ENCODE data around the gene ZNF213. TPM values are rescaled to one million over a fixed set of nuclear protein-coding genes. Genes with fewer than 3 reads are reported as not detected.

ZNF213 gene
- total and polyA plus RNA-seq, 4 donors, result 7.8 to 13.1 (median 11.5) TPM

DNA sequence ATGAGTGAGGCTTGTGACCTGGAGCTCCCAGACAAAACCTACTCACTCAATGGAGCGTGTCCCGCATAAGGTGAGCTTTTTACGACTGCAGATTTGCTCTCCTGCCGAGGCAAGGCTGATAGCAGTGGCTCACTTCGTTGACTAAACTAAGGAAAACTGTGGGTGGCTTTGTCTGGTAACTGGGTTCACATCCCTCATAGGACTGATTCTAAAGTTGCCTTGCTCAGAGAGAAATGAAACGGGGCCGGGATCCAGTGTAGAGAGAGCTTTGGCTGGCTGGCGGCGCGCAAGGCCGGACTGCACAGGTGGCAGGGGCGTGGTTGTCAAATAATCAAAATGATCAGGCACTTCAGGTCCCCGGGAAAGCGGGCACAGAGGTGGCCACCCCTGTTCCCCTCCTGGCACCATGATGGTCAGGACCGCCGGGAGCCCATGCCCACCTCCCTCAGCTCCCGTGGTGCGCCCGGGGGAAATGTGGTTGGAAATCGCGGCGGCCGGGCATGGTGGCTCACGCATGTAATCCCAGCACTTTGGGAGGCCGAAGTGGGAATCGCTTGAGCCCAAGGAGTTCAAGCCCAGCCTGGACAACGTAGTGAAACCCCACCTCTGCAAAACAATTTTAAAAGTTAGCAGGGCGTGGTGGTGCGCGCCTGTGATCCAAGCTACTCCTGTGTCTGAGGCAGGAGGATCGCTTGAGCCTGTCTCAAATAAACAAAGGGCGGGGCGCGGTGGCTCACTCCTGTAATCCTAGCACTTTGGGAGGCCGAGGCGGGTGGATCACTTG, 26.6 kb downstream of the ZNF213 start:
- TF ChIP-seq, protein P1, sequence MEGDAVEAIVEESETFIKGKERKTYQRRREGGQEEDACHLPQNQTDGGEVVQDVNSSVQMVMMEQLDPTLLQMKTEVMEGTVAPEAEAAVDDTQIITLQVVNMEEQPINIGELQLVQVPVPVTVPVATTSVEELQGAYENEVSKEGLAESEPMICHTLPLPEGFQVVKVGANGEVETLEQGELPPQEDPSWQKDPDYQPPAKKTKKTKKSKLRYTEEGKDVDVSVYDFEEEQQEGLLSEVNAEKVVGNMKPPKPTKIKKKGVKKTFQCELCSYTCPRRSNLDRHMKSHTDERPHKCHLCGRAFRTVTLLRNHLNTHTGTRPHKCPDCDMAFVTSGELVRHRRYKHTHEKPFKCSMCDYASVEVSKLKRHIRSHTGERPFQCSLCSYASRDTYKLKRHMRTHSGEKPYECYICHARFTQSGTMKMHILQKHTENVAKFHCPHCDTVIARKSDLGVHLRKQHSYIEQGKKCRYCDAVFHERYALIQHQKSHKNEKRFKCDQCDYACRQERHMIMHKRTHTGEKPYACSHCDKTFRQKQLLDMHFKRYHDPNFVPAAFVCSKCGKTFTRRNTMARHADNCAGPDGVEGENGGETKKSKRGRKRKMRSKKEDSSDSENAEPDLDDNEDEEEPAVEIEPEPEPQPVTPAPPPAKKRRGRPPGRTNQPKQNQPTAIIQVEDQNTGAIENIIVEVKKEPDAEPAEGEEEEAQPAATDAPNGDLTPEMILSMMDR (IDR thresholded peaks at IDR 0.05; ENCODE audit: control extremely low read depth, extremely low read depth), result no peak
- H3K4me3 ChIP-seq, result no peak overlapping the region
- peaks cover 0 to 14% (median 8%) of the 10 kb centered on the region in 5 donors for H3K4me1 ChIP-seq (ENCODE audit: control insufficient read depth in 5 of 5, insufficient read depth in 5 of 5, low read length in 5 of 5)
- no peak overlapping the region for H3K9ac ChIP-seq (ENCODE audit: insufficient read depth in 1 of 2, low read length in 2 of 2)
- H3K36me3 ChIP-seq (ENCODE audit: control insufficient read depth in 4 of 4, insufficient read depth in 4 of 4, low read length in 4 of 4), result no peaks in the 10 kb centered on the region
- WGBS, 2 donors, result 87 to 92% methylated on average over 36 of the region's 36 CpGs
- DNase-seq (no peak), ATAC-seq (ENCODE audit: insufficient read depth, low FRiP score) (no peak)
- peaks cover 0 to 2% (median 0%) of the 10 kb centered on the region in 4 donors for H3K9me3 ChIP-seq (ENCODE audit: control insufficient read depth in 4 of 4, insufficient read depth in 3 of 4, low read length in 3 of 4)
- H3K27ac ChIP-seq (ENCODE audit: low read depth in 1 of 2, low read length in 1 of 2), result no peak overlapping the region
- peaks cover 0 to 28% (median 20%) of the 10 kb centered on the region in 3 donors for H3K27me3 ChIP-seq (ENCODE audit: control insufficient read depth in 3 of 3, insufficient read depth in 3 of 3, low read length in 2 of 3)

DNA sequence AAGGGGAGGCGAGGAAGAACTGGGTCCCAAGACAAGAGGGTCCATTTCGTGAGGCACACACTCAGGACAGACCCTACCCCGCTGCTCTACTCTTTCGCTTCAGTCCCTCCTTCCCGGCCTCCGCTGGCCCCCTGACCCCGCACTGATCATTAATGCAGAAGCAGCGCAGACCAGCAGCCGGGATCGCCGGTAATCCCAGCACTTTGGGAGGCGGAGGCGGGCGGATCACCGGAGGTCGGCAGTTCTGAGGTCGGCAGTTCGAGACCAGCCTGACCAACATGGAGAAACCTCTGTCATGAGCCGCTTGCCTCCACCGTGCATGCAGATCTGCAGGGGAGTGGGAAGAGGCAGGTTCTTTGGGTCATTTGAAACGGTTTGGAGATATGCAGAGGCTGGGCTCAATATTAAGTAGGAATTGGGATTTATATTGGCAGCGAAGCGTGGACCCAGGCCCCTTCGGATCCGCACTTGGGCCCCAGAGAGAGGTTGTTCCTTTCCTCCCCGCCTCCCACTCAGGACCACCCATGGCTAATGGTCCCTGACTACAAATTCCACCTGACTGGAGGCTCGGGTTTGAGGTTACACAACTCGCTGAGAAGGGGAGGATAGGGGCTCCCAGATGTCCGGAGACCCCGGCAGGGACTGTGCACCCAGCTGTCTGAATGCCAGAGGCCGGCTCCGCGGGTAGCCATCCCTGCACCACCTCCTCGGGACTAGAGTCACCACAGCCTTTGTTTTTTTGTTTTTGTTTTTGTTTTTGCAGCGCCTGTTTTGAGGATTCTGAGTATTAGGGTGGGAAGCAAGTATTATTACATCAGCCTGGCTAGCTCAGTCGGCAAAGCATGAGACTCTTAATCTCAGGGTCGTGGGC, 29.5 kb downstream of the ZNF213 start:
- DNase-seq (no peak), ATAC-seq (ENCODE audit: insufficient read depth, low FRiP score) (no peak)
- Histone ChIP-seq H3K4me3 (no peak overlapping the region), H3K9me3 (ENCODE audit: control insufficient read depth in 4 of 4, insufficient read depth in 3 of 4, low read length in 3 of 4) (no peaks in the 10 kb centered on the region), H3K4me1 (ENCODE audit: control insufficient read depth in 5 of 5, insufficient read depth in 5 of 5, low read length in 5 of 5) (peaks cover 0 to 7% (median 0%) of the 10 kb centered on the region in 5 donors), H3K36me3 (ENCODE audit: control insufficient read depth in 4 of 4, insufficient read depth in 4 of 4, low read length in 4 of 4) (no peaks in the 10 kb centered on the region), H3K9ac (ENCODE audit: insufficient read depth in 1 of 2, low read length in 2 of 2) (no peak overlapping the region), H3K27me3 (ENCODE audit: control insufficient read depth in 3 of 3, insufficient read depth in 3 of 3, low read length in 2 of 3) (peaks cover 0 to 47% (median 39%) of the 10 kb centered on the region in 3 donors), H3K27ac (ENCODE audit: low read depth in 1 of 2, low read length in 1 of 2) (no peak overlapping the region)
- 87 to 88% methylated on average over 37 of the region's 37 CpGs for WGBS, 2 donors
- TF ChIP-seq, protein P1 (IDR thresholded peaks at IDR 0.05; ENCODE audit: control extremely low read depth, extremely low read depth), result no peak

DNA sequence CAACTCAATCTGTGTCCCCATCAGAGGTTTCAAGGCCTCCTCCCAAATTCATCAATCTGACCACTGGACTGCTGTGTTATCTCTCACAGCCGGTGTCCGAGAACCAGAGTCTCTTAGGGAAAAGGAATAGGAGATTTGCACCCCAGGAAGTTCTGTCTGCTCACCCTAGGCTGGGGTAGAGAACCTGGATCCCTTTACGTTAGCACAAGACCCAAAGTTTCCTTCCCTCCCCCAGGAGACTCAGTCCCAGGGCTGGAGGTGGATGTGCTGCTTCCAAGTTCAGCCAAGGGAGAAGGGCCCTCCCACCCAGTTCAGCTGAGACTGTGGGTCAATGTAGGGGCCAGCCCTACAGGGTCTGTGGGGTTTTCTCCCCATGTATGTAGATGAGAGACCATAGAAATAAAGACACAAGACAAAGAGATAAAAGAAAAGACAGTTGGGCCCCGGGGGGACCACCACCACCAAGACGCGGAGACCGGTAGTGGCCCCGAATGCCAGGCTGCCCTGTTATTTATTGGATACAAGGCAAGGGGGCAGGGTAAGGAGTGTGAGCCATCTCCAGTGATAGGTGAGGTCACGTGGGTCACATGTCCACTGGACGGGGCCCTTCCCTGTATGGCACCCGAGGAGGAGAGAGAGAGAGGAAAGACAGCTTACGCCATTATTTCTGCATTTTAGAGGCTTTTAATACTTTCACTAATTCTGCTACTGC, 30.4 kb downstream of the ZNF213 start:
- 89 to 90% methylated on average over 12 of the region's 12 CpGs for WGBS, 2 donors
- ATAC-seq (ENCODE audit: insufficient read depth, low FRiP score) (no peak), DNase-seq (no peak)
- H3K36me3 ChIP-seq (ENCODE audit: control insufficient read depth in 4 of 4, insufficient read depth in 4 of 4, low read length in 4 of 4), result no peaks in the 10 kb centered on the region
- H3K4me3 ChIP-seq, result no peak overlapping the region
- TF ChIP-seq, protein P1 (IDR thresholded peaks at IDR 0.05; ENCODE audit: control extremely low read depth, extremely low read depth), result no peak
- H3K4me1 ChIP-seq (ENCODE audit: control insufficient read depth in 5 of 5, insufficient read depth in 5 of 5, low read length in 5 of 5), result no peaks in the 10 kb centered on the region
- H3K9ac ChIP-seq (ENCODE audit: insufficient read depth in 1 of 2, low read length in 2 of 2), result no peak overlapping the region
- peaks cover 0 to 48% (median 42%) of the 10 kb centered on the region in 3 donors for H3K27me3 ChIP-seq (ENCODE audit: control insufficient read depth in 3 of 3, insufficient read depth in 3 of 3, low read length in 2 of 3)
- no peaks in the 10 kb centered on the region for H3K9me3 ChIP-seq (ENCODE audit: control insufficient read depth in 4 of 4, insufficient read depth in 3 of 4, low read length in 3 of 4)
- H3K27ac ChIP-seq (ENCODE audit: low read depth in 1 of 2, low read length in 1 of 2), result peak overlapping the region in 1 of 2 donors; percentile 20
